Spleen (tissue), 11 donors: Measurements from ENCODE around the gene AK1. TPM values are rescaled to one million over a fixed set of nuclear protein-coding genes. Genes with fewer than 3 reads are reported as not detected.
A peak's percentile ranks its signal among the peaks of the same experiment; 100 is the strongest.

Source experiments
- DNase-seq: peaks from one replicate; pipeline ENCODE4 v3.0.0-alpha.2; 2020
- H3K27ac ChIP-seq, 8 donors: fragments of 200-600 bp; sonication (generic) in 7 of 8; 1 replicate in 4 of 8; 2 replicates in 4 of 8; pipeline versions ENCODE4 v1.5.0 to v1.8.0; 2016 to 2021; ENCODE audit warnings: inconsistent platforms in 4 of 8, mild to moderate bottlenecking in 4 of 8, moderate library complexity in 1 of 8
- H3K27me3 ChIP-seq, 7 donors: fragments of 200-600 bp; sonication (generic) in 6 of 7; replicated peaks in 1 of 7; 1 replicate in 4 of 7; 2 replicates in 3 of 7; pipeline versions ENCODE4 v1.5.0 to v1.8.0; 2016 to 2021; ENCODE audit warnings: inconsistent platforms in 3 of 7, mild to moderate bottlenecking in 1 of 7
- H3K36me3 ChIP-seq, 6 donors: fragments of 200-600 bp; sonication (generic) in 5 of 6; 1 replicate in 4 of 6; 2 replicates in 2 of 6; pipeline versions ENCODE4 v1.5.0 to v1.8.0; 2016 to 2021; ENCODE audit warnings: inconsistent platforms in 2 of 6
- H3K4me1 ChIP-seq, 6 donors: fragments of 200-600 bp; sonication (generic) in 5 of 6; 1 replicate in 3 of 6; 2 replicates in 3 of 6; pipeline versions ENCODE4 v1.5.0 to v1.8.0; 2016 to 2021; ENCODE audit warnings: inconsistent platforms in 3 of 6
- H3K4me3 ChIP-seq, 8 donors: fragments of 200-600 bp; sonication (generic) in 7 of 8; 1 replicate in 4 of 8; 2 replicates in 4 of 8; pipeline versions ENCODE4 v1.5.0 to v1.8.0; 2016 to 2021; ENCODE audit warnings: inconsistent platforms in 4 of 8, mild to moderate bottlenecking in 4 of 8, moderate library complexity in 2 of 8
- H3K9me3 ChIP-seq, 8 donors: fragments of 200-600 bp; sonication (generic) in 7 of 8; 1 replicate in 4 of 8; 2 replicates in 4 of 8; pipeline versions ENCODE4 v1.5.0 to v1.8.0; 2016 to 2021; ENCODE audit warnings: inconsistent platforms in 4 of 8
- POLR2A ChIP-seq, 3 donors: fragments of 450-650 bp; IDR thresholded peaks; one replicate each; pipeline ENCODE4 v1.5.1; 2017; ENCODE audit warnings: antibody characterized with exemption in 3 of 3, mild to moderate bottlenecking in 1 of 3
- POLR2AphosphoS5 ChIP-seq, 3 donors: sonication (generic); formaldehyde crosslinking; IDR thresholded peaks; one replicate each; pipeline ENCODE4 v1.5.1; 2017; ENCODE audit warnings: antibody characterized with exemption in 3 of 3
- WGBS, 5 donors: extraction: QIAGEN DNeasy Blood & Tissue Kit in 3 of 5; methylation state at CpG; one replicate each; pipeline versions ENCODE4 v1.1.5 to v1.1.7; 2013 to 2018; 5-methylcytosine and 5-hydroxymethylcytosine counted together
- intact Hi-C: fragments of 100-400 bp; cut with DNase I; formaldehyde crosslinking; loops from one replicate; pipeline ENCODE4 v1.15.0; 2023; ENCODE audit warnings: low total_unique reads
- polyA plus RNA-seq, 3 donors: library from polyadenylated mRNA; stranded (reverse); fragments of 200-250 nt; gene quantifications; one replicate each; pipeline ENCODE4 v1.2.1, GENCODE V29; 2013
- total RNA-seq, 7 donors: library from RNA; depleted of rRNA in 3 of 7; stranded (reverse); fragments of >200 nt in 3 of 7; fragmentation: NEBNext Ultra II Directional in 4 of 7; extraction: Animal tissue kit (Norgen Biotek cat#: 25700) in 4 of 7; gene quantifications; one replicate each; pipeline versions ENCODE4 v1.1.0 to v1.2.1, GENCODE V29; 2016 to 2021
- TF ChIP-seq, protein P1 (sequence below), 11 experiments: fragments of 200-600 bp in 7 of 11; fragments of 450-650 bp in 4 of 11; sonication (generic) in 4 of 11; IDR thresholded peaks in 8 of 11; conservative IDR thresholded peaks in 3 of 11; 1 replicate in 7 of 11; 2 replicates in 4 of 11; pipeline versions ENCODE4 v1.4.0 to v1.8.0; 2016 to 2021; ENCODE audit warnings: antibody characterized with exemption in 11 of 11, inconsistent platforms in 4 of 11, mild to moderate bottlenecking in 1 of 11
- donor health status: healthy with polysubstance abuse.
- donor health status: DM: no; HTN: no; CAD: no; lungs with moderate emphysema.
- donor health status: DM: no; HTN: no; CAD: no.
- donor health status: Bipolar disorder and iron deficiency.
- donor health status: healthy.
- donor health status: DM: no; HTN: no; CAD: no.
- donor health status: DM: yes; HTN: yes; CAD: no.

Gene AK1
- total and polyA plus RNA-seq, 10 donors, result 41.3 to 97.9 (median 62.3) TPM

DNA sequence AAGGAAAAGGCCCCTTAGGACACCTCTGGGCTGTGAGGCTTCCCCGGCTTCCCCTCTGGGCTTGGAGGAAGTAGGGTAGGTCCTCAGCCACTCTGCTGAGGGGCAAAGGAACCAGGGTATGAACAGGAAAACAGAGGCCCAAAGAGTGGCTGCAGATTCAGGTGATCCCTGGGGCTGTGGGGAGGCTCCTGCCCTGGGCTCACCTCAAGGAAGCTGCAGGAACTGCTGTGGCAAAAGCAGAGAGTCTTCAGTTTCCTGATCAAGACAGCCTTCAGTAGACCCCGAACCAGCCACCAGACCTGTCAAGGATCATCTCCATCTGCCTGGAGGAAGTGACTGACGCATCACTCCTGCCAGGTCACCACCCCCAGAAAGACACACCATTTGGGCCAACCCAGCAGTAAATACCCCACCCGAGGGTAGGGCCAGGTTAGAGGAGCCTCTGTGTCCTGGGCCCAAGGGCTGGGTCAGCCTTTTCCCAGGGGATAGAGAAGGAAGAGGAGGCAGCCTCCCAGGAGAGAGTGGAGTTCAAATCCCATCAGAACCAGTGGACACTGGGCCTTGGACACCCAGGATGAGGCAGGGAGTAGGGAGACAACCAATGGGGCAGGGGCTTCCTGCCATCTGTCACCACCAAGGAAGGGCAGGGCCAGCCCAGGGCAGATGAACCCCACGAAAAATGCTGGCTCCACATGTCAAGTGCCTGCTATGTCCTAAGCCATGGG is 27.7 kb upstream of the AK1 start:
- Histone ChIP-seq H3K4me1 (peaks cover 64 to 92% (median 79%) of the 10 kb centered on the region in 6 donors), H3K9me3 (no peaks in the 10 kb centered on the region), H3K27ac (peak overlapping the region; percentile 78 to 94 (median 91)), H3K36me3 (peaks cover 0 to 31% (median 23%) of the 10 kb centered on the region in 6 donors), H3K4me3 (peak overlapping the region in 7 of 8 donors; percentile 8 to 65 (median 30)), H3K27me3 (no peaks in the 10 kb centered on the region)
- 12 to 22% (median 20%) methylated on average over 5 of the region's 5 CpGs for WGBS, 5 donors
- TF ChIP-seq POLR2AphosphoS5 (IDR thresholded peaks at IDR 0.05) (peak in 2 of 3 donors; percentile 10 to 57), POLR2A (IDR thresholded peaks at IDR 0.05) (no peak)
- TF ChIP-seq, protein P1, sequence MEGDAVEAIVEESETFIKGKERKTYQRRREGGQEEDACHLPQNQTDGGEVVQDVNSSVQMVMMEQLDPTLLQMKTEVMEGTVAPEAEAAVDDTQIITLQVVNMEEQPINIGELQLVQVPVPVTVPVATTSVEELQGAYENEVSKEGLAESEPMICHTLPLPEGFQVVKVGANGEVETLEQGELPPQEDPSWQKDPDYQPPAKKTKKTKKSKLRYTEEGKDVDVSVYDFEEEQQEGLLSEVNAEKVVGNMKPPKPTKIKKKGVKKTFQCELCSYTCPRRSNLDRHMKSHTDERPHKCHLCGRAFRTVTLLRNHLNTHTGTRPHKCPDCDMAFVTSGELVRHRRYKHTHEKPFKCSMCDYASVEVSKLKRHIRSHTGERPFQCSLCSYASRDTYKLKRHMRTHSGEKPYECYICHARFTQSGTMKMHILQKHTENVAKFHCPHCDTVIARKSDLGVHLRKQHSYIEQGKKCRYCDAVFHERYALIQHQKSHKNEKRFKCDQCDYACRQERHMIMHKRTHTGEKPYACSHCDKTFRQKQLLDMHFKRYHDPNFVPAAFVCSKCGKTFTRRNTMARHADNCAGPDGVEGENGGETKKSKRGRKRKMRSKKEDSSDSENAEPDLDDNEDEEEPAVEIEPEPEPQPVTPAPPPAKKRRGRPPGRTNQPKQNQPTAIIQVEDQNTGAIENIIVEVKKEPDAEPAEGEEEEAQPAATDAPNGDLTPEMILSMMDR (IDR thresholded peaks at IDR 0.05 in 8 of 11, conservative IDR thresholded peaks at IDR 0.05 in 3 of 11), result no peak
- intact Hi-C loops, result no loop called here
- peak; percentile 83 for DNase-seq

DNA sequence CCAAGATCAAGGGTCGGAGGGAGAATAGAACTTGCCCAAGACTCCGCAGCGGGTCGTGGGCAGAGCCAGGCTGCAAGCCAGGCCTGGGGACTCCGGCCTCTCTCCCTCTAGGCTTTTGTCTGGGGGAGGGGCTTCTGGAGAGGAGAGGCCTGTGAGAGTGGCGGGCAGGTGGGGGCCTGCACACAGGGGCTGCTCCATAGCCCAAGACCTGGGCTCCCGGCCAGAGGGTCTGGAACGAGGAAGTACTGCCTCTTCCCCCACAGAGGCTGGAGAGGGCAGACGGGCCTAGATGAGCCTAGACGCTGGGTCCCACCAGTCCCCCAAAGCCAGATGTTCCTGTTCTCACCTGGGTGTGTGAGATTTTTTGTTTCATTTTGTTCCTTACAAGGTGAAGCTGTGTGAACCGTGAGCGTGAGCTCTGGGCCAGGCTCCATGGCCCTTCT is 27.1 kb upstream of the AK1 start:
- peaks cover 70 to 92% (median 82%) of the 10 kb centered on the region in 6 donors for H3K4me1 ChIP-seq
- peak; percentile 86 for DNase-seq
- no peaks in the 10 kb centered on the region for H3K27me3 ChIP-seq
- peak overlapping the region in 7 of 8 donors; percentile 8 to 65 (median 30) for H3K4me3 ChIP-seq
- no peaks in the 10 kb centered on the region for H3K9me3 ChIP-seq
- 15 to 28% (median 21%) methylated on average over 6 to 12 of the region's 12 CpGs for WGBS, 5 donors
- TF ChIP-seq, protein P1 (IDR thresholded peaks at IDR 0.05 in 8 of 11, conservative IDR thresholded peaks at IDR 0.05 in 3 of 11), result no peak
- peak in 1 of 3 donors; percentile 53 for TF ChIP-seq POLR2AphosphoS5 (IDR thresholded peaks at IDR 0.05)
- intact Hi-C loops, result no loop called here
- peak overlapping the region; percentile 78 to 94 (median 91) for H3K27ac ChIP-seq
- peaks cover 0 to 25% (median 17%) of the 10 kb centered on the region in 6 donors for H3K36me3 ChIP-seq

DNA sequence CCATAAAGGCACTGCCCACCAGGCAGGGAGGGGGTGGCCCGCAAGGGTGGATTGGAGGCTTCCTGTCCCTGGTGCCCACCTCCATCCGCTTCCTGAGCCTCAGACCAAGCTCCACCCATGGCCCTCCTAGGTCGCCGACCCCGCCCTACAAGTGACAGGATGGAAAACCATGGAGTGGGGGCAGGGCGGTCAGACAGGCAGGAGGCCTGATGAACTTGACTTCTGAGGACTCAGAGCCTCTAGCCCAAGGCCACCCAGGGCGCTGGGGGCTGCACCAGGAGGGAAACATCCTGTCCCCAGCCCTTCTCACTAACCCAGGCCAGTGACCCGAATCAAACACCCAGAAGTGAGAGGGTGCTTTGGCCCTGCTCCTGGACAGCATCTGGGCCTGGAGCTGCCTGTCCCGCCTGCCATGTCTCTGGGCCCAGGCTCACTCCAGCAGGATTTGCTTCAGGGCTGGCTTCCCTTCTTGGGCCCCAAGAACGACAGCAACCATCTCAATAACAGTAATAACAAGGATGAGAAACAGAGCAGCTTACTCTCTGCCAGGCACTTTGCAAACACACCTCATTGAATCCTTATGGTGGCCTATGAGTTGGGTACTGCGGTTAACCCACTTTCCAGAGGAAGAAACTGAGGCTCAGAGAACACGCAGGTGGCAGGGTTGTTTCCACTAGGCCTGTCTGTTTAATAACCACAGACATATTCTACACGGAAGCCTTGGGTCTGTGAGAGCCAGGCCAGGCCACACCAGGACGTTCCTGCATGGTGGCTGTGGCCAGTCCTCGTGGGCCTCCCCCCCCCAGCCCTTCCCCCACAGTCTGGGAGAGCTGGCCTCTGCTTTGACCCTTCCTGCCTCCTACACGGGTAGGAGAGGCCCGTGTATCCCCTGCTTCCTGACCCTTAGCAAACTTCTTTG is 26.3 kb upstream of the AK1 start:
- DNase-seq, result peak; percentile 95
- Histone ChIP-seq H3K4me3 (peak overlapping the region in 6 of 8 donors; percentile 12 to 65 (median 30)), H3K27me3 (no peaks in the 10 kb centered on the region), H3K4me1 (peaks cover 70 to 93% (median 84%) of the 10 kb centered on the region in 6 donors), H3K36me3 (peaks cover 0 to 17% (median 12%) of the 10 kb centered on the region in 6 donors), H3K27ac (peak overlapping the region; percentile 78 to 94 (median 91)), H3K9me3 (no peaks in the 10 kb centered on the region)
- peak; percentile 90 to 92 (median 92) for TF ChIP-seq POLR2AphosphoS5 (IDR thresholded peaks at IDR 0.05)
- TF ChIP-seq, protein P1 (IDR thresholded peaks at IDR 0.05 in 8 of 11, conservative IDR thresholded peaks at IDR 0.05 in 3 of 11), result no peak
- intact Hi-C loops, result no loop called here
- 15 to 21% (median 18%) methylated on average over 14 to 17 of the region's 17 CpGs for WGBS, 5 donors
